Thoracic aorta (tissue), 2 donors: ENCODE measurements around the gene CST9L. TPM values are rescaled to one million over a fixed set of nuclear protein-coding genes. Genes with fewer than 3 reads are reported as not detected.

Source experiments
- ATAC-seq: fragments of 150-250 bp; one replicate; pipeline ENCODE4 v1.8.0; 2017; ENCODE audit warnings: low read depth; ENCODE audit not compliant: insufficient number of reproducible peaks, low FRiP score
- DNase-seq: peaks from one replicate; pipeline ENCODE4 v3.0.0-alpha.2; 2020; ENCODE audit warnings: low spot score
- H3K27ac ChIP-seq, 2 donors: fragments of 200-600 bp; sonication (generic); 1 replicate in 1 of 2; 2 replicates in 1 of 2; pipeline ENCODE4 v1.5.1; 2016; ENCODE audit warnings: mild to moderate bottlenecking in 2 of 2, moderate library complexity in 2 of 2
- H3K27me3 ChIP-seq: fragments of 200-600 bp; sonication (generic); replicated peaks from 2 replicates; pipeline ENCODE4 v1.6.0; 2016; ENCODE audit warnings: mild to moderate bottlenecking; ENCODE audit not compliant: insufficient read depth
- H3K36me3 ChIP-seq: fragments of 200-600 bp; sonication (generic); one replicate; pipeline ENCODE4 v1.5.1; 2016
- H3K4me1 ChIP-seq, 2 donors: fragments of 200-600 bp; sonication (generic); 1 replicate in 1 of 2; 2 replicates in 1 of 2; pipeline versions ENCODE4 v1.5.1 to v1.6.0; 2016; ENCODE audit warnings: low read depth in 2 of 2, mild to moderate bottlenecking in 1 of 2; ENCODE audit not compliant: control insufficient read depth in 1 of 2
- H3K4me3 ChIP-seq: fragments of 200-600 bp; sonication (generic); 2 replicates; pipeline ENCODE4 v1.5.1; 2016; ENCODE audit warnings: mild to moderate bottlenecking
- H3K9me3 ChIP-seq: fragments of 200-600 bp; sonication (generic); 2 replicates; pipeline ENCODE4 v1.5.1; 2016
- total RNA-seq, 2 donors: library from RNA; depleted of rRNA; stranded (reverse); fragments of >200 nt; gene quantifications; one replicate each; pipeline versions ENCODE4 v1.1.0 to v1.2.3, GENCODE V29; 2016
- TF ChIP-seq, protein P1 (sequence below): fragments of 200-600 bp; sonication (generic); IDR thresholded peaks from one replicate; pipeline ENCODE4 v1.5.1; 2019; ENCODE audit warnings: antibody characterized with exemption

Gene CST9L
- total RNA-seq, 2 donors from 2014 or later, result not detected

DNA sequence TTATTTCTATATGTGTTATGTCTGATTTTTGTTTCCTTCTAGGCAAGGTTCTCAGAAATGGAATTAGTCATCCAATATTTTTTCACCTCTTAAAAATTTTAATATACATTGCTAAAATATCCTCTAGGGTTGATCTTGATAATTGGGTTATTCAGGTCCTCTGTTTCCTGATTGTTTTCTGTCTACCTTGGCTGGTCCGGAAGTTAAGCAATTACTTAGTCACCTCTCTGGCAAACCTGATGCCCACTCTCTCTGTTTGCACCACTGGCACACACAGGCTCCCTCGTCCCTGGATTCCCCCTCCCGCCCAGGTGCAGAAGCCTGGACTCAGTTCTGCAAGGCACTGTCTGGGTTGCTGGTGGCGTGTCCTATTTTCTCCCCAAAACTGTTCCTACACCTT is 27.7 kb downstream of the CST9L start:
- no peak for ATAC-seq
- H3K4me1 ChIP-seq, result no peaks in the 10 kb centered on the region
- H3K27me3 ChIP-seq, result no peaks in the 10 kb centered on the region
- TF ChIP-seq, protein P1, sequence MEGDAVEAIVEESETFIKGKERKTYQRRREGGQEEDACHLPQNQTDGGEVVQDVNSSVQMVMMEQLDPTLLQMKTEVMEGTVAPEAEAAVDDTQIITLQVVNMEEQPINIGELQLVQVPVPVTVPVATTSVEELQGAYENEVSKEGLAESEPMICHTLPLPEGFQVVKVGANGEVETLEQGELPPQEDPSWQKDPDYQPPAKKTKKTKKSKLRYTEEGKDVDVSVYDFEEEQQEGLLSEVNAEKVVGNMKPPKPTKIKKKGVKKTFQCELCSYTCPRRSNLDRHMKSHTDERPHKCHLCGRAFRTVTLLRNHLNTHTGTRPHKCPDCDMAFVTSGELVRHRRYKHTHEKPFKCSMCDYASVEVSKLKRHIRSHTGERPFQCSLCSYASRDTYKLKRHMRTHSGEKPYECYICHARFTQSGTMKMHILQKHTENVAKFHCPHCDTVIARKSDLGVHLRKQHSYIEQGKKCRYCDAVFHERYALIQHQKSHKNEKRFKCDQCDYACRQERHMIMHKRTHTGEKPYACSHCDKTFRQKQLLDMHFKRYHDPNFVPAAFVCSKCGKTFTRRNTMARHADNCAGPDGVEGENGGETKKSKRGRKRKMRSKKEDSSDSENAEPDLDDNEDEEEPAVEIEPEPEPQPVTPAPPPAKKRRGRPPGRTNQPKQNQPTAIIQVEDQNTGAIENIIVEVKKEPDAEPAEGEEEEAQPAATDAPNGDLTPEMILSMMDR, result no peak
- no peak overlapping the region for H3K4me3 ChIP-seq
- DNase-seq, result no peak
- no peaks in the 10 kb centered on the region for H3K9me3 ChIP-seq
- H3K27ac ChIP-seq, result no peak overlapping the region
- H3K36me3 ChIP-seq, result no peaks in the 10 kb centered on the region

DNA sequence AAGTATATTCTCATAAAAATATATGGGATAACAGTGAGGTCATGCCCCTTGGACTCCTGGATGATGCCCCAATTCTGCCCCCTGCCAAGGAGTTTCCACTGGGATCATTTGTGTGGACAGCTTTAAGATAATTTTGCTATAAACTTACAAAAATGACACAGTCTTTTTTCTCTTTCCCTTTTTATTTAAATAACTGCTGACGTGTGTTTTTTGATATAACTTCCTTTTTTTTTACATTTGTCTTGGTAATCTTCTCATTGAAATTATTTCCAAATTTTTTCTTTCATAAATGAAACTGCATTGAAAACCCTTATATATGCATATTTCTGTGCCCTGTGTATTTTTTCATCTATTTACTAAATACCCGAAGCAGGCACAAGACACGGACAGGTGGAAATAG is 31.3 kb downstream of the CST9L start:
- H3K27ac ChIP-seq, result no peak overlapping the region
- DNase-seq (no peak), ATAC-seq (no peak)
- TF ChIP-seq, protein P1, result no peak
- H3K36me3 ChIP-seq, result no peaks in the 10 kb centered on the region
- no peaks in the 10 kb centered on the region for H3K27me3 ChIP-seq
- no peaks in the 10 kb centered on the region for H3K9me3 ChIP-seq
- no peak overlapping the region for H3K4me3 ChIP-seq
- H3K4me1 ChIP-seq, result no peaks in the 10 kb centered on the region

DNA sequence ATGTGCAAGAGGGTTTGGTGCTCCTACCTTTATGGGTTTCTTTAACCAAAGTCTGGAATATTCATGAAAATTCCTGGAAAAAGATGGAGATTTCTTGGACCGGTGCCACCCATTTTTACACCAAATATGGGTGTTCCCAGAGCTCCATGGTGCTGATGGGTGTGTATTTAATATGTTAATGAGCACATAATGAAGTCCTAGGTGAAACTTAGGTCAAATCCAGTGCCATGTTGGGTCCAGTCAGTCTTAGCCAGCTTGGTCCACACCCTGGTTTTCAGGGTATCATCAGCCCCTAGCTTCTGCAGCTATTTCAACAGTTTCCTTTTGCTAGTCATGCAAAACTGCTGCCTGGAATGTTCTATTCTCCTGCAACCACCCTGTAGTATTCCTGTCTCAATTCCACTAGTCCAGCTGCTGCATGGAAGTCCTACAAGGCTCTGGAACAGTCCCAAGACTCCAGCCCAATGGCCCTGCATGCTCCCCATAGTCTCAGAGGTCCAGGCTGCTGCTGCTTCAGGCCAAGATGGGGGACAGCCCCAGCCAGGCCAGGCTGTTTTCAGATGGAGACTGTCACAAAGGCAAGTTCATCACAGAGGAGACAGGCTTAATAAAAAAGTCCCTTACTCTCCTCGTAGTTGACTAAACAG is 31.8 kb downstream of the CST9L start:
- Histone ChIP-seq H3K27ac (no peak overlapping the region), H3K4me1 (no peaks in the 10 kb centered on the region), H3K27me3 (no peaks in the 10 kb centered on the region), H3K36me3 (no peaks in the 10 kb centered on the region), H3K9me3 (no peaks in the 10 kb centered on the region), H3K4me3 (no peak overlapping the region)
- TF ChIP-seq, protein P1, result no peak
- no peak for DNase-seq
- peak; percentile 40 for ATAC-seq

DNA sequence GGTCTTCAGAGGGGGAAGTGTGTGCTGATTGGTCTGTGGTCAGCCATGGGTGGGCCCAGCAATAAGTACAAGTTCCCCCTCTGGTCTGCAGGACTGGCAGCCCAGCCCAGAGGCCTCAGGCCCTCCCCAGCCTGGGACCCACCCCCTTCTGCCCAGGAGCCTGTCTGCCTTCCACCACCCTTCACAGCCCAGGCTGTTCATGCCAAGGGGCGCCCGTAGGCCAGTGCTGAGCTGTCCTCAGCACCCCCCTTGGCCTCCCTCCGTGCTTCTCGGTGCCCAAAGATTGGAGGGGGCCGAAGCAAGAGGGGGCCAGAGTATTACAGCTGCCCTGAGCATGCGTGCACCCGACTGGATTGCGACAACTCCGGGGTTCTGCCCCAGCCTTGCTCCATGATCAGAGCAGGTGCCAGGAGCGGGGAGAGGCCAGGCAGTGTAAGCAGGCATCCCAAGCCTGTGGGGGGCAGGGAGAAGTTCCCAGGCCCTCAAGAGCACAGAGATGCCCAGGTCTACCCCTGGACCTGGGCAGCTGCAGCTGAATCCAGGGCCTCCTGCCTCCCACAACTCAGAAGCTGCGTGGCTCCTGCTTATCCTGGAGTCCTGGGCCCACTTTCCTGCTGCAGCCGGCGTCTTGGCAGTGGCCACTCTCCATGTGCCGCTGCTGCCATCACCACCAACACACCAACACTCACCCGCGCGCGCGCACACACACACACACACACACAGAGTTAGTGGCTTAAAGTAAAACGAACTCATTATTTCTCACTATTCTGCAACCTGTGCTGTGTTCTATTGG is 33.3 kb downstream of the CST9L start:
- Histone ChIP-seq H3K36me3 (no peaks in the 10 kb centered on the region), H3K9me3 (no peaks in the 10 kb centered on the region), H3K27me3 (no peaks in the 10 kb centered on the region), H3K4me3 (no peak overlapping the region), H3K4me1 (no peaks in the 10 kb centered on the region), H3K27ac (no peak overlapping the region)
- no peak for ATAC-seq
- DNase-seq, result no peak
- TF ChIP-seq, protein P1, result no peak

DNA sequence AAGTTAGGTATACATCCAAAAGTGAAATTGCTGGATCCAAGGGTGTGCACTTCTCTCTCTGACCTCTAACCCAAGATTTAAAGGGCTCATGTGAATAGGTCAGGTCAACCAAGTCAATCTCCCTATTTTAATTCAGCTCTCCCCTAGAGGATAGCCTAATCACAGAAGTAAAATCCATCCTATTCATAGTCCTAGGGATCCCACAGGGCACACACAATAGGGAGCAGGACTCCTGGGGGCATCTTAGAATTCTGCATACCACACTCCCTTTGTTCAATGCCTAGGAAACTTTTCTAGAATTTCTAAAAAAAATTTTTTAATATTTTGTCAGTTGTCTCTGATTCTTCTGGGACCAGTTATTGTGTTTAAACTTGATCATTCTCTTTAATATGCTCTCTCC is 35.1 kb downstream of the CST9L start:
- TF ChIP-seq, protein P1, result no peak

More for the DNA sequence above, 35.1 kb downstream of the CST9L start:
- H3K36me3 ChIP-seq, result no peaks in the 10 kb centered on the region
- no peaks in the 10 kb centered on the region for H3K27me3 ChIP-seq
- H3K9me3 ChIP-seq, result peaks cover 3% of the 10 kb centered on the region
- H3K27ac ChIP-seq, result no peak overlapping the region
- DNase-seq, result no peak
- H3K4me1 ChIP-seq, result no peaks in the 10 kb centered on the region
- no peak for ATAC-seq
- no peak overlapping the region for H3K4me3 ChIP-seq
